ENCODE measurements around the gene RBMX.

GRCh38 chrX:136866337-136867095, 14.0 kb downstream of the RBMX start:
- TF ChIP-seq CTCF (IDR thresholded peaks at IDR 0.05; ENCODE audit: insufficient read depth, low read depth, low read length) (no peak), EZH2 (IDR thresholded peaks at IDR 0.05; ENCODE audit: insufficient read depth, low read length) (no peak)

Measured in astrocyte (in vitro differentiated cells and primary cell).